Right atrium auricular region (tissue), 2 donors: Measurements from ENCODE around the gene PPP6R2. TPM values are rescaled to one million over a fixed set of nuclear protein-coding genes. Genes with fewer than 3 reads are reported as not detected.

Source experiments
- DNase-seq: peaks from one replicate; pipeline ENCODE4 v3.0.0-alpha.2; 2019; ENCODE audit warnings: low spot score
- H3K27ac ChIP-seq, 2 donors: fragments of 200-600 bp; sonication (generic); 1 replicate in 1 of 2; 2 replicates in 1 of 2; pipeline ENCODE4 v1.5.1; 2016 to 2019
- H3K27me3 ChIP-seq, 2 donors: fragments of 200-600 bp; sonication (generic); one replicate each; pipeline versions ENCODE4 v1.5.1 to v1.6.0; 2017 to 2019
- H3K36me3 ChIP-seq: fragments of 200-600 bp; sonication (generic); one replicate; pipeline ENCODE4 v1.5.1; 2016
- H3K4me1 ChIP-seq, 2 donors: fragments of 200-600 bp; sonication (generic); one replicate each; pipeline versions ENCODE4 v1.5.1 to v1.6.0; 2017 to 2019
- H3K4me3 ChIP-seq, 2 donors: fragments of 200-600 bp; sonication (generic); 1 replicate in 1 of 2; 2 replicates in 1 of 2; pipeline ENCODE4 v1.5.1; 2017 to 2019; ENCODE audit warnings: mild to moderate bottlenecking in 1 of 2, moderate library complexity in 1 of 2
- H3K9me3 ChIP-seq, 2 donors: fragments of 200-600 bp; sonication (generic); one replicate each; pipeline ENCODE4 v1.5.1; 2019
- CTCF ChIP-seq, 2 donors: fragments of 200-600 bp; sonication (generic); IDR thresholded peaks; one replicate each; pipeline ENCODE4 v1.5.1; 2019; ENCODE audit warnings: antibody characterized with exemption in 2 of 2
- total RNA-seq, 2 donors: library from RNA; depleted of rRNA; stranded (reverse); fragments of >200 nt; gene quantifications; one replicate each; pipeline ENCODE4 v1.1.0, GENCODE V29; 2016

PPP6R2 gene, protein sequence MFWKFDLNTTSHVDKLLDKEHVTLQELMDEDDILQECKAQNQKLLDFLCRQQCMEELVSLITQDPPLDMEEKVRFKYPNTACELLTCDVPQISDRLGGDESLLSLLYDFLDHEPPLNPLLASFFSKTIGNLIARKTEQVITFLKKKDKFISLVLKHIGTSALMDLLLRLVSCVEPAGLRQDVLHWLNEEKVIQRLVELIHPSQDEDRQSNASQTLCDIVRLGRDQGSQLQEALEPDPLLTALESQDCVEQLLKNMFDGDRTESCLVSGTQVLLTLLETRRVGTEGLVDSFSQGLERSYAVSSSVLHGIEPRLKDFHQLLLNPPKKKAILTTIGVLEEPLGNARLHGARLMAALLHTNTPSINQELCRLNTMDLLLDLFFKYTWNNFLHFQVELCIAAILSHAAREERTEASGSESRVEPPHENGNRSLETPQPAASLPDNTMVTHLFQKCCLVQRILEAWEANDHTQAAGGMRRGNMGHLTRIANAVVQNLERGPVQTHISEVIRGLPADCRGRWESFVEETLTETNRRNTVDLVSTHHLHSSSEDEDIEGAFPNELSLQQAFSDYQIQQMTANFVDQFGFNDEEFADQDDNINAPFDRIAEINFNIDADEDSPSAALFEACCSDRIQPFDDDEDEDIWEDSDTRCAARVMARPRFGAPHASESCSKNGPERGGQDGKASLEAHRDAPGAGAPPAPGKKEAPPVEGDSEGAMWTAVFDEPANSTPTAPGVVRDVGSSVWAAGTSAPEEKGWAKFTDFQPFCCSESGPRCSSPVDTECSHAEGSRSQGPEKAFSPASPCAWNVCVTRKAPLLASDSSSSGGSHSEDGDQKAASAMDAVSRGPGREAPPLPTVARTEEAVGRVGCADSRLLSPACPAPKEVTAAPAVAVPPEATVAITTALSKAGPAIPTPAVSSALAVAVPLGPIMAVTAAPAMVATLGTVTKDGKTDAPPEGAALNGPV
- 10 to 100 TPM; 45.2 to 54.8 TPM for total RNA-seq

DNA sequence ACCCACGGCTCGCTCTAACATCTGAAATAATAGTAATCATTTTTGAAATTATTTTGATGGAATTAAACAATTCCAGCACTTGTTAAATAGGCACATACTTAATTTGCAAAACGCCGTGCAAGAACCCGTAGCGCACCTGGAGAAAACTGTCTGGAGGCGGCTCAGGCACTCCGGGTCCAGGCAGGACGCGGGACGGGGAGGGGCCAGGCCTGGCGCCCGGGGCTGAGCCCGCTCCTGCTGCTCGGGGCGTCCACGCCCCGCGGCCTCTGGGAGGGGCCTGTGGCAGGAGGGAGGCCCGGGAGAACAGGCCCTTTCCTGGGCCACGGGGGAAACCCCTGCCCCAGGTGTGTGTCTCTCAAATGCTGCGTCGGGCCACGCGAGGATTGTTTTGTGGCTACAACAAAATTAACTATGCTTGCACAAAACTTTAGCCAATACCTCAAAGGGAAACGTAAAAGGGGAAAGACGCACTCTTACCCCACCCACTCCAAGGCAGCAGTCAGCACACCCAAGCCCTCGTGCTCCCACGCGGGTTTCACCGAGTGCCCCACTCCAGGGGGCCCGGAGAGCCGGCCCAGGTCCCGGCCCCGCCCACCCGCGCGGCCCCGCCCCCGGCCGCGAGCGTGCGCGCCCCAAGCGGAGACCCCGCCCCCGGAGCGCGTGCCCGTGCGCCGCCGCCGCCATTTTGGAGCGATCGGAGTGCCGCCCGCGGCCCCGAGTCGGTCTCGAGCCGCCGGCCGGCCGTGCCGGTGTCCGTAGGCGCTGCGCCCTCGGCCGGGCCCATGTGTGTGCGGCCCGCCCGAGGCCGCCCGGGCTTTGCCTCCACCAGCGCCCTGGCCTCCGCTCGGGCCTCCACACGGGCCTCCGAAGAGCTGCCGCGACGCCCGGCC, at the start of gene PPP6R2:
TSS of gene PPP6R2 (plus strand) at position 677 of the 890 bp plus-strand sequence. CDS start 50,582 bp downstream, outside the sequence.
- TF ChIP-seq CTCF (IDR thresholded peaks at IDR 0.05): peak in 1 of 2 donors; percentile 48
- Histone ChIP-seq H3K27ac (peak within 1 kb of the TSS; percentile 78 to 84), H3K9me3 (no peaks in the 10 kb centered on the region), H3K27me3 (no peaks in the 10 kb centered on the region), H3K4me1 (peaks cover 0 to 28% of the 10 kb centered on the region in 2 donors), H3K36me3 (no peaks in the 10 kb centered on the region), H3K4me3 (peak within 1 kb of the TSS; percentile 94 to 95)
- DNase-seq: no peak

DNA sequence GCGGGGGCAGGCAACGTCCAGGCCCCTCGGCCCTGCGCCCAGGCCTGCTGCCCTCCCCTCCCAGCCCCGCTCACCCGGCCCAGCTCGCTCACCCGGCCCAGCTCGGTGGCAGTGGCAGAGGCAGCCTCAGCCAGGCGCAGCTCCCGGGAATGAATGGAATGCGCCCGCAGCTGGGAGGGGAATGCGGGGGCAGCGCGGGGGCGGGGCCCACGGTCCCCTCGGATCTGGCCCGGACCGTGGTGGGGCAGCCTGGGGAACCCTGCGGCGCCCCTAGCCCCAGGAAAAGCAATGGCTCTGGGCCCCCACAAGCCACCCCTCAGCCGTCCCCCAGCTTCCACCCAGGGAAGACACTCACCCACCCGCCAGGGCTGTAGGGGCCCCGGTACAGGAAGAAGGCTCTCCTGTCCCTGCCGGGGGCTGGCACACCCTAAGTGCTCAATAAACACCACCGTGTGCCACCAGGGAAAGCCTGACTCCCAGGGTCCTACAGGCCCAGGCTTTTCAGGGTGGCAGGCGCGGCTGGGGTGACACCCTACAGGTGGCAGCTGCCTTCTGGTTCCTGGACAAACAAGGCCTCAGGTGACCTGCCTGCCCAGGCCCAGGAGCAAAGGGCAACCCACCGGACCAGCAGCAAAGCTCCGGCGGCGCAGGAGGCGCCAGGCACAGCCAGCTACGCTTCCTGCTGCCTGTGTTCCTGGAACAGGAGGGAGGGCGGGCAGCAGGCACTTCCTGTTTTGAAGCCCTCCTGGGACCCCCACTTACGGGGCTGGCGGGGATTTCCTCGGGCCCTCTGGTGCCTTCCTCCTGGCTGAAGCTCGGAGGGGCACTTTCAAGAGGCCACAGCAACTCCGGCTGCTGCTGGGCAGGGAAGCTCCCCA, 49.4 kb upstream of the PPP6R2 start:
- no peak for DNase-seq
- H3K27ac ChIP-seq: peak overlapping the region; percentile 80 to 92
- peaks cover 0 to 60% of the 10 kb centered on the region in 2 donors for H3K4me1 ChIP-seq
- no peak for TF ChIP-seq CTCF (IDR thresholded peaks at IDR 0.05)
- peaks cover 17% of the 10 kb centered on the region for H3K36me3 ChIP-seq
- no peaks in the 10 kb centered on the region for H3K27me3 ChIP-seq
- H3K4me3 ChIP-seq: peak overlapping the region; percentile 11 to 40
- no peaks in the 10 kb centered on the region for H3K9me3 ChIP-seq

DNA sequence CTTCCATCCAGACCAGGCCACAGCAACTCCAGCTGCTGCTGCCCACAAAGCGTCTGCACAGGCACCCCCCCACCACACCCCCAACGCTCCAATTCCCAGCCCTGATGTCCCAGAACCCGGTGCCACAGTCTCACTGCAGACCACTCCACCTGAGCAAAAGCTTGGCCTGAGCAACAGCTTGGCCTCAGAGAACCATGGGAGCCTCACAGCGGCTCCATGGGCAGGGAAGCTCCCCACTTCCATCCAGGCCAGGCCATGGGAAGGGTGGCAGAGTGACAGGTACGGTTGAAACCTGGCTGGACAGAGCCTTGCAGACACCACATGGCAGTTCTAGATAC, 48.8 kb upstream of the PPP6R2 start:
- no peaks in the 10 kb centered on the region for H3K27me3 ChIP-seq
- no peak for DNase-seq
- no peaks in the 10 kb centered on the region for H3K9me3 ChIP-seq
- peak overlapping the region in 1 of 2 donors; percentile 40 for H3K4me3 ChIP-seq
- H3K4me1 ChIP-seq: peaks cover 0 to 66% of the 10 kb centered on the region in 2 donors
- H3K27ac ChIP-seq: peak overlapping the region; percentile 80 to 92
- TF ChIP-seq CTCF (IDR thresholded peaks at IDR 0.05): no peak
- peaks cover 11% of the 10 kb centered on the region for H3K36me3 ChIP-seq

- Histone ChIP-seq H3K4me1 (peaks cover 0 to 92% of the 10 kb centered on the region in 2 donors), H3K36me3 (no peaks in the 10 kb centered on the region), H3K4me3 (no peak overlapping the region), H3K9me3 (no peaks in the 10 kb centered on the region), H3K27me3 (no peaks in the 10 kb centered on the region), H3K27ac (peak overlapping the region; percentile 91 to 93)
- TF ChIP-seq CTCF (IDR thresholded peaks at IDR 0.05): no peak
- DNase-seq: no peak
Measured at GRCh38 chr22:50296658-50297490, 46.3 kb upstream of the PPP6R2 start.
